Glutamatergic neuron (in vitro differentiated cells): ENCODE data around the gene CAMK1D. TPM values are rescaled to one million over a fixed set of nuclear protein-coding genes. Genes with fewer than 3 reads are reported as not detected.

ENCODE experiments used
- DNase-seq: peaks from one replicate; pipeline ENCODE4 v3.0.0; 2022
- H3K27ac Mint-ChIP-seq: one replicate; pipeline ENCODE4 v1.8.0; 2020; ENCODE audit warnings: mild to moderate bottlenecking, mixed read lengths, inconsistent platforms; ENCODE audit not compliant: unreplicated experiment
- H3K27me3 Mint-ChIP-seq: one replicate; pipeline ENCODE4 v1.8.0; 2020; ENCODE audit warnings: mild to moderate bottlenecking, moderate library complexity, mixed read lengths, inconsistent platforms; ENCODE audit not compliant: unreplicated experiment
- H3K36me3 Mint-ChIP-seq: one replicate; pipeline ENCODE4 v1.8.0; 2020; ENCODE audit warnings: mild to moderate bottlenecking, mixed read lengths, inconsistent platforms; ENCODE audit not compliant: unreplicated experiment
- H3K4me1 Mint-ChIP-seq: one replicate; pipeline ENCODE4 v1.8.0; 2020; ENCODE audit warnings: mild to moderate bottlenecking, low read depth, mixed read lengths, inconsistent platforms; ENCODE audit not compliant: unreplicated experiment
- H3K4me3 Mint-ChIP-seq: one replicate; pipeline ENCODE4 v1.8.0; 2020; ENCODE audit warnings: mild to moderate bottlenecking, mixed read lengths, inconsistent platforms; ENCODE audit not compliant: unreplicated experiment
- H3K9me3 Mint-ChIP-seq: one replicate; pipeline ENCODE4 v1.8.0; 2020; ENCODE audit warnings: mild to moderate bottlenecking, moderate library complexity, mixed read lengths, inconsistent platforms; ENCODE audit not compliant: unreplicated experiment
- CTCF ChIP-seq: fragments of 200-600 bp; sonication (generic); IDR thresholded peaks from one replicate; pipeline ENCODE4 v1.5.0; 2021; ENCODE audit not compliant: partially characterized antibody, unreplicated experiment
- total RNA-seq: library from RNA; stranded (reverse); fragmentation: NEBNext Ultra II Directional; extraction: Animal tissue kit (Norgen Biotek cat#: 25700); gene quantifications from one replicate; pipeline ENCODE4 v1.2.1, GENCODE V29; 2021; ENCODE audit not compliant: unreplicated experiment

The CAMK1D gene
- total RNA-seq, 1 donor from 2014 or later = 29.8 TPM

GRCh38 chr10:12838366-12838765, 489.0 kb downstream of the CAMK1D start:
- DNase-seq = no peak
- TF ChIP-seq CTCF = no peak
- peaks cover 1% of the 10 kb centered on the region for H3K27me3 Mint-ChIP-seq

GRCh38 chr10:12838995-12839927, 489.9 kb downstream of the CAMK1D start:
- Mint-ChIP-seq H3K27ac (peak overlapping the region; percentile 14), H3K36me3 (no peaks in the 10 kb centered on the region), H3K4me3 (no peak overlapping the region), H3K4me1 (peaks cover 12% of the 10 kb centered on the region), H3K9me3 (peaks cover 11% of the 10 kb centered on the region), H3K27me3 (no peaks in the 10 kb centered on the region)
- DNase-seq = no peak
- no peak for TF ChIP-seq CTCF

More at GRCh38 chr10:12838366-12838765, 489.0 kb downstream of the CAMK1D start:
- Mint-ChIP-seq H3K9me3 (peaks cover 11% of the 10 kb centered on the region), H3K4me3 (no peak overlapping the region), H3K4me1 (peaks cover 12% of the 10 kb centered on the region), H3K36me3 (no peaks in the 10 kb centered on the region), H3K27ac (no peak overlapping the region)

GRCh38 chr10:12839941-12840611, 490.7 kb downstream of the CAMK1D start:
- Mint-ChIP-seq H3K27me3 (no peaks in the 10 kb centered on the region), H3K4me3 (no peak overlapping the region), H3K4me1 (peaks cover 12% of the 10 kb centered on the region), H3K9me3 (peaks cover 11% of the 10 kb centered on the region), H3K36me3 (no peaks in the 10 kb centered on the region), H3K27ac (peak overlapping the region; percentile 79)
- no peak for DNase-seq
- no peak for TF ChIP-seq CTCF

- H3K4me1 Mint-ChIP-seq = peaks cover 12% of the 10 kb centered on the region
- H3K4me3 Mint-ChIP-seq = no peak overlapping the region
- peaks cover 11% of the 10 kb centered on the region for H3K9me3 Mint-ChIP-seq
- H3K36me3 Mint-ChIP-seq = no peaks in the 10 kb centered on the region
- no peak for DNase-seq
- no peak overlapping the region for H3K27ac Mint-ChIP-seq
- H3K27me3 Mint-ChIP-seq = no peaks in the 10 kb centered on the region
- no peak for TF ChIP-seq CTCF
Observed at GRCh38 chr10:12841426-12841825, 492.1 kb downstream of the CAMK1D start.

GRCh38 chr10:12841826-12842225, 492.5 kb downstream of the CAMK1D start:
- peaks cover 12% of the 10 kb centered on the region for H3K4me1 Mint-ChIP-seq
- no peak for DNase-seq
- H3K9me3 Mint-ChIP-seq = peaks cover 11% of the 10 kb centered on the region
- H3K36me3 Mint-ChIP-seq = no peaks in the 10 kb centered on the region
- H3K4me3 Mint-ChIP-seq = no peak overlapping the region
- no peak overlapping the region for H3K27ac Mint-ChIP-seq
- H3K27me3 Mint-ChIP-seq = no peaks in the 10 kb centered on the region
- TF ChIP-seq CTCF = no peak
